Body of pancreas (tissue), 4 donors: Measurements from ENCODE around the gene EEF1G.

Experiments
- POLR2A ChIP-seq, 3 donors: fragments of 450-650 bp; IDR thresholded peaks; one replicate each; pipeline ENCODE4 v1.6.1; 2016; ENCODE audit warnings: antibody characterized with exemption in 3 of 3, mild to moderate bottlenecking in 2 of 3
- TF ChIP-seq, protein P1 (sequence below), 7 experiments: fragments of 450-650 bp in 4 of 7; fragments of 200-600 bp in 3 of 7; sonication (generic) in 3 of 7; IDR thresholded peaks; one replicate each; pipeline ENCODE4 v1.5.1; 2016 to 2019; ENCODE audit warnings: antibody characterized with exemption in 7 of 7

DNA sequence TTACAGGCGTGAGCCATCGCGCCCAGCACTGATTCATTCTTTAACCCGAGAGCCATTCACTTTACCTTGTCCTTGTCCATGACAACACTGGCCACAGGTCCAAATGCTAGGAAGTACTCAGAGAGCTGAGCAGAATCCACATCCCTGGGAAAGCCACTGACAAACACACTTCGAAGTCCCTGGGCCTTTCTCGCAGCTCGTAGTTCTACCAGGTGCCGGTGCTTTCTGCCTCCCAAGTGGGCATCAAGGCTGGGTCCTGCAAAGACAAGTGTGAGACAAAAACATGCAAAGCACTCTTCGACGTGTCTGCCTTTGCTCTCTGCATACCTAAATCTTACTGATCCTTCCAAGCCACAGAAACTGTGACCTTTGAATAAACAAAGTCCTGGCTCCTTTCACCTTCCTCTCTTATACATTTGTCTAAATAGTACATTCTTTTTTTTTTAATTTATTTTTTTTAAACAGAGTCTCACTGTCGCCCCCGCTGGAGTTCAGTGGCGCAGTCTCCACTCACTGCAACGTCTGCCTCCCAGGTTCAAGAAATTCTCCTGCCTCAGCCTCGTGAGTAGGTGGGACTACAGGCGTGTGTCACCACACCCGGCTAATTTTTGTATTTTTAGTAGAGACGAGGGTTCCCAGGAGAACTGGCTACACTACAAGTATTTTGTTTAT is 15.4 kb upstream of the EEF1G start:
- TF ChIP-seq POLR2A (IDR thresholded peaks at IDR 0.05), result no peak
- TF ChIP-seq, protein P1, sequence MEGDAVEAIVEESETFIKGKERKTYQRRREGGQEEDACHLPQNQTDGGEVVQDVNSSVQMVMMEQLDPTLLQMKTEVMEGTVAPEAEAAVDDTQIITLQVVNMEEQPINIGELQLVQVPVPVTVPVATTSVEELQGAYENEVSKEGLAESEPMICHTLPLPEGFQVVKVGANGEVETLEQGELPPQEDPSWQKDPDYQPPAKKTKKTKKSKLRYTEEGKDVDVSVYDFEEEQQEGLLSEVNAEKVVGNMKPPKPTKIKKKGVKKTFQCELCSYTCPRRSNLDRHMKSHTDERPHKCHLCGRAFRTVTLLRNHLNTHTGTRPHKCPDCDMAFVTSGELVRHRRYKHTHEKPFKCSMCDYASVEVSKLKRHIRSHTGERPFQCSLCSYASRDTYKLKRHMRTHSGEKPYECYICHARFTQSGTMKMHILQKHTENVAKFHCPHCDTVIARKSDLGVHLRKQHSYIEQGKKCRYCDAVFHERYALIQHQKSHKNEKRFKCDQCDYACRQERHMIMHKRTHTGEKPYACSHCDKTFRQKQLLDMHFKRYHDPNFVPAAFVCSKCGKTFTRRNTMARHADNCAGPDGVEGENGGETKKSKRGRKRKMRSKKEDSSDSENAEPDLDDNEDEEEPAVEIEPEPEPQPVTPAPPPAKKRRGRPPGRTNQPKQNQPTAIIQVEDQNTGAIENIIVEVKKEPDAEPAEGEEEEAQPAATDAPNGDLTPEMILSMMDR (IDR thresholded peaks at IDR 0.05), result no peak
